Naive thymus-derived CD4-positive, alpha-beta T cell (primary cell): ENCODE measurements around the gene NKX1-2. TPM values are rescaled to one million over a fixed set of nuclear protein-coding genes. Genes with fewer than 3 reads are reported as not detected.

Experiments
- ATAC-seq: fragments of 150-1000 bp; cut with Tn5 transposase; 2 replicates; pipeline ENCODE4 v1.10.0; 2021; ENCODE audit warnings: mild to moderate bottlenecking, moderate library complexity
- CTCF ChIA-PET: fragments of 350-600 bp; sonication (Branson Sonifier 250); formaldehyde crosslinking; loops from one replicate; lab custom pipeline; 2021; ENCODE audit warnings: antibody characterized with exemption; lab: Charles Lee
- POLR2A ChIA-PET: fragments of 350-600 bp; sonication (Branson Sonifier 250); formaldehyde crosslinking; loops from one replicate; lab custom pipeline; 2021; ENCODE audit warnings: antibody characterized with exemption, inconsistent platforms; lab: Charles Lee
- DNase-seq, 9 donors: peaks; one replicate each; pipeline versions ENCODE4 v3.0.0 to v3.0.0-alpha.2; 2020 to 2022; ENCODE audit warnings: mixed read lengths in 1 of 9
- H3K27ac ChIP-seq: one replicate; pipeline ENCODE4 v1.7.0; 2013; ENCODE audit warnings: mild to moderate bottlenecking, low read depth, low read length, moderate library complexity
- H3K27me3 ChIP-seq, 2 donors: one replicate each; pipeline ENCODE4 v1.7.0; 2013; ENCODE audit warnings: low read length in 2 of 2, mild to moderate bottlenecking in 2 of 2, moderate library complexity in 2 of 2; ENCODE audit not compliant: control insufficient read depth in 2 of 2, insufficient read depth in 2 of 2
- H3K36me3 ChIP-seq, 3 experiments: 1 replicate in 2 of 3; 2 replicates in 1 of 3; pipeline ENCODE4 v1.7.0; 2013; ENCODE audit warnings: low read length in 3 of 3, mild to moderate bottlenecking in 3 of 3, moderate library complexity in 1 of 3; ENCODE audit not compliant: insufficient read depth in 3 of 3, control insufficient read depth in 2 of 3
- H3K4me1 ChIP-seq, 2 donors: one replicate each; pipeline ENCODE4 v1.7.0; 2013; ENCODE audit warnings: low read length in 2 of 2, mild to moderate bottlenecking in 2 of 2, moderate library complexity in 1 of 2; ENCODE audit not compliant: control insufficient read depth in 2 of 2, insufficient read depth in 2 of 2
- H3K4me3 ChIP-seq: 2 replicates; pipeline ENCODE4 v1.7.0; 2013; ENCODE audit warnings: mild to moderate bottlenecking, low read length
- H3K9me3 ChIP-seq, 3 experiments: 1 replicate in 2 of 3; 2 replicates in 1 of 3; pipeline ENCODE4 v1.7.0; 2013; ENCODE audit warnings: low read length in 3 of 3; ENCODE audit not compliant: control insufficient read depth in 2 of 3
- H3K27ac Mint-ChIP-seq, 9 donors: one replicate each; pipeline ENCODE4 v1.8.0; 2020 to 2022; ENCODE audit warnings: mixed read lengths in 9 of 9, mild to moderate bottlenecking in 8 of 9, moderate library complexity in 5 of 9, inconsistent platforms in 2 of 9
- H3K27me3 Mint-ChIP-seq, 5 donors: one replicate each; pipeline ENCODE4 v1.8.0; 2021 to 2022; ENCODE audit warnings: mixed read lengths in 5 of 5, mild to moderate bottlenecking in 1 of 5
- H3K36me3 Mint-ChIP-seq, 5 donors: one replicate each; pipeline ENCODE4 v1.8.0; 2020 to 2022; ENCODE audit warnings: mixed read lengths in 5 of 5, mild to moderate bottlenecking in 3 of 5, inconsistent platforms in 1 of 5
- H3K4me1 Mint-ChIP-seq, 7 donors: one replicate each; pipeline ENCODE4 v1.8.0; 2020 to 2022; ENCODE audit warnings: mixed read lengths in 7 of 7, mild to moderate bottlenecking in 3 of 7, inconsistent platforms in 1 of 7
- H3K4me3 Mint-ChIP-seq, 10 donors: one replicate each; pipeline ENCODE4 v1.8.0; 2020 to 2022; ENCODE audit warnings: mild to moderate bottlenecking in 10 of 10, mixed read lengths in 10 of 10, moderate library complexity in 6 of 10, inconsistent platforms in 2 of 10
- H3K9me3 Mint-ChIP-seq, 11 donors: one replicate each; pipeline ENCODE4 v1.8.0; 2020 to 2022; ENCODE audit warnings: mixed read lengths in 11 of 11, mild to moderate bottlenecking in 4 of 11, inconsistent platforms in 1 of 11, moderate library complexity in 1 of 11
- intact Hi-C, 2 donors: fragments of 100-400 bp; cut with micrococcal nuclease; formaldehyde crosslinking; loops; one replicate each; pipeline ENCODE4 v1.15.1; 2023
- polyA plus RNA-seq, 2 donors: library from polyadenylated mRNA; unstranded; fragments of 300-500 nt; fragmentation: Illumina TruSeq; gene quantifications; one replicate each; pipeline ENCODE4 v1.2.3, GENCODE V29; 2021
- total RNA-seq, 6 experiments: library from RNA in 5 of 6; stranded (reverse) in 5 of 6; gene quantifications; 1 replicate in 5 of 6; 2 replicates in 1 of 6; pipeline ENCODE4 v1.2.3 and lab custom pipeline; 2021 to 2026

NKX1-2 gene
- total and polyA plus RNA-seq, 7 experiments from 2014 or later = not detected

- peak; percentile 28 for ATAC-seq
- H3K9me3 ChIP-seq = no peaks in the 10 kb centered on the region
- intact Hi-C loops = loop anchor here (1.0 to 10.0 kb wide), 16 partner anchors 15 to 1539 kb away; partner anchors contain the start of genes ACADSB (in 2 of the 2), BUB3 (in 2 of the 2), FAM53B (in 2 of the 2) and IKZF5 (in 2 of the 2)
- H3K9me3 Mint-ChIP-seq = no peaks in the 10 kb centered on the region
- no peaks in the 10 kb centered on the region for H3K27me3 ChIP-seq
- peaks cover 8 to 41% (median 31%) of the 10 kb centered on the region in 7 donors for H3K4me1 Mint-ChIP-seq
- peaks cover 8 to 10% of the 10 kb centered on the region in 2 donors for H3K4me1 ChIP-seq
- peak; percentile 27 to 68 (median 37) for DNase-seq
- no peaks in the 10 kb centered on the region for H3K36me3 ChIP-seq
- ChIA-PET POLR2A (interaction anchor here (1.0 to 1.5 kb wide), 3 partner anchors 10 to 47 kb away, joined by 3 read pairs; no protein-coding TSS in a partner anchor), CTCF (interaction anchor here (1.3 kb wide), 1 partner anchor 14 kb away, joined by 3 read pairs; no protein-coding TSS in a partner anchor)
- H3K27ac Mint-ChIP-seq = peak overlapping the region in 8 of 9 donors; percentile 29 to 84 (median 72)
- peak overlapping the region; percentile 78 to 89 (median 82) for H3K4me3 Mint-ChIP-seq
- peak overlapping the region; percentile 80 for H3K27ac ChIP-seq
- H3K4me3 ChIP-seq = peak overlapping the region; percentile 76
- H3K36me3 Mint-ChIP-seq = peaks cover 0 to 4% (median 0%) of the 10 kb centered on the region in 5 donors
- H3K27me3 Mint-ChIP-seq = peaks cover 0 to 17% (median 0%) of the 10 kb centered on the region in 5 donors
Measured at GRCh38 chr10:124417895-124418725, 31.7 kb downstream of the NKX1-2 start.

DNA sequence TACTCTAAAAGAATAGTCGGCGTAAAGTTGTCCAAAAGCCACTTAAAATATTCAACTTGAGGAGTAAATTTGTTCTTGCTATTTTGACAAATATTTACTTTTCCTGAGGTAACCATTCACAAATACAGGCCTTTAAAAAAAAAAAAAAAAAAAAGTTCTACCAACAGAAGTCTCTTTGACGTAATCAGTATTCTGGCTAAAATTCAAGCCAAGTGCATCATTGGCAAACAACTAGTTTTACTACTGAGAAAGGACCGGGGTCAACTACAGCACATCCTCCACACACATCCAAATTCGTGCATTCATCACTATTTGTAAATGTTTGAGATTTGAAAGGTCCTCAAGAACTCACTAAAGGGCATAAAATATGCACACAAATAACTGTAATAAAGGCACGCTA, 33.1 kb downstream of the NKX1-2 start:
- ATAC-seq (no peak), DNase-seq (no peak)
- Histone ChIP-seq H3K36me3 (no peaks in the 10 kb centered on the region), H3K9me3 (no peaks in the 10 kb centered on the region), H3K4me3 (no peak overlapping the region), H3K27me3 (no peaks in the 10 kb centered on the region), H3K27ac (no peak overlapping the region), H3K4me1 (peaks cover 8 to 10% of the 10 kb centered on the region in 2 donors)
- ChIA-PET POLR2A (interaction anchor here (0.6 to 1.5 kb wide), 2 partner anchors 15 to 48 kb away, joined by 3 read pairs; no protein-coding TSS in a partner anchor), CTCF (interaction anchor here (0.6 kb wide), 1 partner anchor 424 kb away, joined by 3 read pairs; no protein-coding TSS in a partner anchor)
- peaks cover 0 to 11% (median 0%) of the 10 kb centered on the region in 5 donors for H3K27me3 Mint-ChIP-seq
- H3K36me3 Mint-ChIP-seq = peaks cover 0 to 8% (median 3%) of the 10 kb centered on the region in 5 donors
- H3K27ac Mint-ChIP-seq = peak overlapping the region in 2 of 9 donors; percentile 13 to 47
- peak overlapping the region in 9 of 10 donors; percentile 32 to 87 (median 53) for H3K4me3 Mint-ChIP-seq
- H3K9me3 Mint-ChIP-seq = no peaks in the 10 kb centered on the region
- peaks cover 8 to 45% (median 35%) of the 10 kb centered on the region in 7 donors for H3K4me1 Mint-ChIP-seq
- intact Hi-C loops = loop anchor here (5.0 to 10.0 kb wide), 3 partner anchors 228 to 376 kb away; partner anchors contain the start of genes EEF1AKMT2 (in 1 of the 2) and FAM53B (in 1 of the 2)

GRCh38 chr10:124415210-124415609, 34.6 kb downstream of the NKX1-2 start:
- peaks cover 0 to 14% (median 8%) of the 10 kb centered on the region in 5 donors for H3K36me3 Mint-ChIP-seq
- H3K27me3 Mint-ChIP-seq = peaks cover 0 to 3% (median 0%) of the 10 kb centered on the region in 5 donors
- H3K4me1 Mint-ChIP-seq = peaks cover 8 to 45% (median 35%) of the 10 kb centered on the region in 7 donors
- H3K9me3 ChIP-seq = no peaks in the 10 kb centered on the region
- H3K36me3 ChIP-seq = no peaks in the 10 kb centered on the region
- no peak overlapping the region for H3K4me3 ChIP-seq
- no peaks in the 10 kb centered on the region for H3K9me3 Mint-ChIP-seq
- intact Hi-C loops = loop anchor here (5.0 to 10.0 kb wide), 3 partner anchors 230 to 377 kb away; partner anchors contain the start of genes EEF1AKMT2 (in 1 of the 2) and FAM53B (in 1 of the 2)
- H3K4me3 Mint-ChIP-seq = no peak overlapping the region
- H3K27ac Mint-ChIP-seq = no peak overlapping the region
- H3K27ac ChIP-seq = no peak overlapping the region
- peaks cover 8 to 10% of the 10 kb centered on the region in 2 donors for H3K4me1 ChIP-seq
- H3K27me3 ChIP-seq = no peaks in the 10 kb centered on the region
- POLR2A ChIA-PET = no interaction called here
- CTCF ChIA-PET = interaction anchor here (1.2 to 1.3 kb wide), 2 partner anchors 12 to 26 kb away, joined by 3 to 4 read pairs; no protein-coding TSS in a partner anchor
- DNase-seq (no peak), ATAC-seq (no peak)

- Mint-ChIP-seq H3K27ac (no peak overlapping the region), H3K27me3 (no peaks in the 10 kb centered on the region), H3K4me1 (peaks cover 3 to 45% (median 34%) of the 10 kb centered on the region in 7 donors), H3K4me3 (no peak overlapping the region), H3K36me3 (peaks cover 0 to 21% (median 10%) of the 10 kb centered on the region in 5 donors), H3K9me3 (no peaks in the 10 kb centered on the region)
- CTCF ChIA-PET = no interaction called here
- Histone ChIP-seq H3K4me1 (peaks cover 8 to 10% of the 10 kb centered on the region in 2 donors), H3K36me3 (no peaks in the 10 kb centered on the region), H3K9me3 (no peaks in the 10 kb centered on the region), H3K27me3 (no peaks in the 10 kb centered on the region), H3K27ac (no peak overlapping the region), H3K4me3 (no peak overlapping the region)
- intact Hi-C loops = loop anchor here (10.0 kb wide), 2 partner anchors 231 to 331 kb away; partner anchors contain the start of gene FAM53B (in 1 of the 2)
- ATAC-seq (no peak), DNase-seq (no peak)
- POLR2A ChIA-PET = no interaction called here
Measured at GRCh38 chr10:124414076-124414475, 35.8 kb downstream of the NKX1-2 start.

DNA sequence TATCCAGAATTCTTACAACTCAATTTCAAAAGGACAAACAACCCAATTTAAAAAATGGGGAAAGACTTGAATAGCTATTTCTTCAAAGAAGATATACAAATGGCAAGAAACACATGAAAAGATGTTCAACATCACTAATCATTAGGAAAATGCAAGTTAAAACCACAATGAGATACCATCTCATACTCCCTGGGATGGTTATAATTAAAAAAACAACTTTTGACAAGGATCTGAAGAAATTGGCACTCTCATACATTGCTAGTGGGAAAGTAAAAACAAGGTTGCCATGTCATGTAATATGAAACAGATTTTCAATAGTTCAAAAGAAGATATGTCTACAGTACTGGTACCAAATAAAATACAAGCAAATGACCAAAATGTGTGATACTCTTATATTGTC, 40.1 kb downstream of the NKX1-2 start:
- Mint-ChIP-seq H3K4me3 (no peak overlapping the region), H3K36me3 (peaks cover 0 to 43% (median 26%) of the 10 kb centered on the region in 5 donors), H3K9me3 (no peaks in the 10 kb centered on the region), H3K4me1 (peaks cover 0 to 14% (median 10%) of the 10 kb centered on the region in 7 donors), H3K27me3 (no peaks in the 10 kb centered on the region), H3K27ac (no peak overlapping the region)
- CTCF ChIA-PET = no interaction called here
- no peak overlapping the region for H3K27ac ChIP-seq
- DNase-seq (no peak), ATAC-seq (no peak)
- POLR2A ChIA-PET = interaction anchor here (0.6 kb wide), 1 partner anchor 12 kb away, joined by 3 read pairs; no protein-coding TSS in a partner anchor
- peaks cover 0 to 16% (median under 1%) of the 10 kb centered on the region in 3 experiments for H3K36me3 ChIP-seq
- no peak overlapping the region for H3K4me3 ChIP-seq
- intact Hi-C loops = loop anchor here (10.0 kb wide), 2 partner anchors 235 to 335 kb away; partner anchors contain the start of gene FAM53B (in 1 of the 2)
- H3K4me1 ChIP-seq = peaks cover 0 to 5% of the 10 kb centered on the region in 2 donors
- no peaks in the 10 kb centered on the region for H3K27me3 ChIP-seq
- no peaks in the 10 kb centered on the region for H3K9me3 ChIP-seq

DNA sequence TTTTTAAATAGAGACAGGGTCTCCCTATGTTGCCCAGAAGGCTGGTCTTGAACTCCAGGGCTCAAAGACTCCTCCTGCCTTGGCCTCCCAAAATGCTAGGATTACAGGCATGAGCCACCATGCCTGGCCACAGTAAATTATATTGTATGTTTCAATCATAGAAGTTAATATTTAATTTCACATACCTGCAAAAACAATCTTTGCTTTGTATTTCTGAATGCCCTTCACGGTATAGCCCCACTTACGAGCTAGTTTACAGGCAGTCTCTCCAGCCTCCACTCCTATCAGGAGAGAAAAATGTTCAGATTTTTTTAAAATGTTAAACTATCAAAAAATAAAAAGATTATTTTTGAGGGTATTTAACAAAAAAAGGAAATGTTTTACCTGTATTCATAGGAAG, 41.5 kb downstream of the NKX1-2 start:
- H3K36me3 Mint-ChIP-seq = peaks cover 5 to 43% (median 31%) of the 10 kb centered on the region in 5 donors
- H3K4me3 ChIP-seq = no peak overlapping the region
- no peaks in the 10 kb centered on the region for H3K27me3 Mint-ChIP-seq
- no peaks in the 10 kb centered on the region for H3K9me3 Mint-ChIP-seq
- intact Hi-C loops = no loop called here
- ChIA-PET CTCF (interaction anchor here (0.7 kb wide), 2 partner anchors 16 to 19 kb away, joined by 3 read pairs; no protein-coding TSS in a partner anchor), POLR2A (no interaction called here)
- H3K9me3 ChIP-seq = no peaks in the 10 kb centered on the region
- DNase-seq (no peak), ATAC-seq (no peak)
- H3K4me1 Mint-ChIP-seq = peaks cover 6 to 18% (median 12%) of the 10 kb centered on the region in 7 donors
- no peaks in the 10 kb centered on the region for H3K27me3 ChIP-seq
- H3K4me1 ChIP-seq = peaks cover 0 to 7% of the 10 kb centered on the region in 2 donors
- peaks cover 0 to 21% (median 4%) of the 10 kb centered on the region in 3 experiments for H3K36me3 ChIP-seq
- no peak overlapping the region for H3K27ac Mint-ChIP-seq
- no peak overlapping the region for H3K4me3 Mint-ChIP-seq
- no peak overlapping the region for H3K27ac ChIP-seq
